Activated T-helper 1 cell treated with anti-CD3 and anti-CD28 coated beads, Interleukin-2, amount 50 U/mL, for 16 hours (primary cell): ENCODE measurements around the gene CELA3B.
"Not testable (repeated sequence)": the region's sequence is repeated elsewhere in the genome, so short reads cannot be mapped to it uniquely, and the experiment has no call there.

Experiments
- DNase-seq, 2 donors: peaks; one replicate each; pipeline ENCODE4 v3.0.0-alpha.2; 2020; ENCODE audit warnings: low read depth in 1 of 2, low spot score in 1 of 2

CELA3B gene

DNA sequence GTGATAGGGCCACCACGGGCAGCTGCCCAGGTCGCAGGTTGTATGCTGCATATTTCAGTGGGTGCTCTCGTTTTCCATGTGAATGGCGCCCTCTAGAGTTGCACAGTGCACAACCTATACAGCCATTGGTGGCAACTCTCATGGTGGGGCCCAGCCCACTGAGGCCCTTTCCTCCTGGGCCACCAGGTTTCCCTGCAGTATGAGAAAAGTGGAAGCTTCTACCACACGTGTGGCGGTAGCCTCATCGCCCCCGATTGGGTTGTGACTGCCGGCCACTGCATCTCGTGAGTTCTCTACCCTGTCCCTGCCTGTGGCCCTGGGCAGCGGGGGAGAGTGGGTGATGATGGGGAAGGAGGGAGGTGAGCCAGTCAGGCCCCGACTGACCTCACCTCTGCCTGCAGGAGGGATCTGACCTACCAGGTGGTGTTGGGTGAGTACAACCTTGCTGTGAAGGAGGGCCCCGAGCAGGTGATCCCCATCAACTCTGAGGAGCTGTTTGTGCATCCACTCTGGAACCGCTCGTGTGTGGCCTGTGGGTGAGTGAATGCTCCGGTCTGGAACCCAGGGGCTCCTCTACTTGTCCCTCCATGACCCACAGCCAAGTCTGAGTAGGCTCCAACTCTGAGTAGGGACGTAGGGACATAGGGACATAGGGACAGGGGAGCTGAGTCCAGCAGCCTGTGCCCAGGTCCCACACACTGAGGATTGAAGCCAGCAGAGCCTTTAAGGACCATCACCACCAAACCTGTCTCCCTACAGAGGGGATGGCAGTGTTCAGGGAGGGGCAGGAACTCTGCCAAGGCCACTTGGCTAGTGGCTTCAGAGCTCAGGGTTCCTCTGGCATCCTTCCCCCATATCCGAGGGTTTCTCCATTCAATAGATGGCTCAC, 28.7 kb downstream of the CELA3B start:
- DNase-seq: not testable (repeated sequence)

DNA sequence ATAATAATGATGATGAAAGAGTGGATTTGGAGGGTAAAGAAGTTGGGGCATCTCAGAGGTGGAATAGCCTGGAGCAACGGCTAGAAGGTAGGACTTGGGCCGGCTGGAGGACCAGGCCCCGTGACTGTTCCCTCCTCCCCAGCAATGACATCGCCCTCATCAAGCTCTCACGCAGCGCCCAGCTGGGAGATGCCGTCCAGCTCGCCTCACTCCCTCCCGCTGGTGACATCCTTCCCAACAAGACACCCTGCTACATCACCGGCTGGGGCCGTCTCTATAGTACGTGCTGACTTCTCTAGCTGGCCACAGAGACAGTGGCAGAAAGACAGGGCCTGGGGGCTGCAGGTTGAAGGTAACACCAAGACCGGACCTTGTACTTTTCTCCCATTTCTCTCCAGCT, 29.9 kb downstream of the CELA3B start:
- DNase-seq: not testable (repeated sequence)

DNA sequence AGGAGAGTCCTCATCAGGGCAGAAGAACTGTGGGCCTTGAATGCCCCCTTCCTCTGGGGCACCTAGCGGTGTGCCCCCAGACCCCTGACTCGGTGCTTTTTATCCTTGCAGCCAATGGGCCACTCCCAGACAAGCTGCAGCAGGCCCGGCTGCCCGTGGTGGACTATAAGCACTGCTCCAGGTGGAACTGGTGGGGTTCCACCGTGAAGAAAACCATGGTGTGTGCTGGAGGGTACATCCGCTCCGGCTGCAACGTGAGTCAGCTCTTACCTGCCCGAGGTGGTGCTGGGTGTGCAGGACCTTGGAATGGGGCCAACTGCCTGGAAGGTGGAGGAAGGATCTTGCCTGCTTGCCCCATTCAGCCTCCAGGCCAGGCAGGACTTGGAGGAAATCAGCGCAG, 30.4 kb downstream of the CELA3B start:
- not testable (repeated sequence) for DNase-seq

DNA sequence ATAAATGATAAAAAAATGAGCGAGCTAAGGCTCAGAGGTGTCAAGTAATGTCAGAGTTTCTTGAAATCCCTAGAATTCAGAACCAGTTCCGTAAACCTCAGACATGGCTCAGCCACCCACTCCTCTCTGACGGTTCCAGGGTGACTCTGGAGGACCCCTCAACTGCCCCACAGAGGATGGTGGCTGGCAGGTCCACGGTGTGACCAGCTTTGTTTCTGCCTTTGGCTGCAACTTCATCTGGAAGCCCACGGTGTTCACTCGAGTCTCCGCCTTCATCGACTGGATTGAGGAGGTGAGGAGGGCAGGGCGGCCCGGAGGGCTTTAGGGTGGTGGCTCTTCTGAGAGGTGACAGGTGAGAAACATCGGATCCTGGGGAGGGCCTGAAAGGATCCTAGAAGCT, 32.7 kb downstream of the CELA3B start:
- not testable (repeated sequence) for DNase-seq

DNA sequence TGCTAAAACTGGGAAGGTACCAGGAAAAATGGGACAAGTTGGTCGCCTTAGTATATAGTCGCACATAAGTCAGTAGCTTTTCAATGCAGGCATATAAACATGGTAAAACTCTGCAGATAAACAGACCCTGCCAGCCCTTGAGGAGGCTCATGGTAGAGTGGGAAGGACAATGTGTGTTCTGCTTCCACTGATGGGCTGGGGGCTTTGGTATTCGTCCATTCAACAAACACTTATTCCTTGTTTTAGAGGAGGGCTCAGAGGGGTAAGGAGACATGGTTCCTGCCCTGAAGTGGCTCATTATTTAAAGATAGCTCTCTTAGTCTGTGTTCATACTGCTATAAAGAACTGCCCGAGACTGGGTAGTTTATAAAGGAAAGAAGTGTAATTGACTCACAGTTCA, 35.9 kb downstream of the CELA3B start:
- DNase-seq: not testable (repeated sequence)

DNA sequence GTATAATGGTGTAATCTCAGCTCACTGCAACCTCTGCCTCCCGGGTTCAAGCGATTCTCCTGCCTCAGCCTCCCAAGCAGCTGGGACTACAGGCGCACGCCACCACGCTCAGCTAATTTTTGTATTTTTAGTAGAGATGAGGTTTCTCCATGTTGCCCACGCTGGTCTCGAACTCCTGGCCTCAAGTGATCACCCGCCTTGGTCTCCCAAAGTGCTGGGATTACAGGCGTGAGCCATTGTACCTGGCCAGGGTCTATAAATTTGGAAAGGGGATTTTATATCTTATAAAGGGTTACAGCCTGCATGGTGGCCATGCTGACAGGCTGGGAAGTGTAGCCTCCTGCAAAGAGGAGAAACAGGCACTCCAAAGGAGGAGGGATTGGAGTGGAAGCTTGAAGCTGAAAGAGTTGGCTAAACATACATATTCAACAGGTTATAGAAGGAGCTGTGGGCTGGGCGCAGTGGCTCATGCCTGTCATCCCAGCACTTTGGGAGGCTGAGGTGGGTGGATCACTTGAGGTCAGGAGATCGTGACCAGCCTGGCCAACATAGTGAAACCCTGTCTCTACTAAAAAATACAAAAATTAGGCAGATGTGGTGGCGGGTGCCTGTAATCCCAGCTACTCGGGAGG, 37.9 kb downstream of the CELA3B start:
- DNase-seq: not testable (repeated sequence)

DNA sequence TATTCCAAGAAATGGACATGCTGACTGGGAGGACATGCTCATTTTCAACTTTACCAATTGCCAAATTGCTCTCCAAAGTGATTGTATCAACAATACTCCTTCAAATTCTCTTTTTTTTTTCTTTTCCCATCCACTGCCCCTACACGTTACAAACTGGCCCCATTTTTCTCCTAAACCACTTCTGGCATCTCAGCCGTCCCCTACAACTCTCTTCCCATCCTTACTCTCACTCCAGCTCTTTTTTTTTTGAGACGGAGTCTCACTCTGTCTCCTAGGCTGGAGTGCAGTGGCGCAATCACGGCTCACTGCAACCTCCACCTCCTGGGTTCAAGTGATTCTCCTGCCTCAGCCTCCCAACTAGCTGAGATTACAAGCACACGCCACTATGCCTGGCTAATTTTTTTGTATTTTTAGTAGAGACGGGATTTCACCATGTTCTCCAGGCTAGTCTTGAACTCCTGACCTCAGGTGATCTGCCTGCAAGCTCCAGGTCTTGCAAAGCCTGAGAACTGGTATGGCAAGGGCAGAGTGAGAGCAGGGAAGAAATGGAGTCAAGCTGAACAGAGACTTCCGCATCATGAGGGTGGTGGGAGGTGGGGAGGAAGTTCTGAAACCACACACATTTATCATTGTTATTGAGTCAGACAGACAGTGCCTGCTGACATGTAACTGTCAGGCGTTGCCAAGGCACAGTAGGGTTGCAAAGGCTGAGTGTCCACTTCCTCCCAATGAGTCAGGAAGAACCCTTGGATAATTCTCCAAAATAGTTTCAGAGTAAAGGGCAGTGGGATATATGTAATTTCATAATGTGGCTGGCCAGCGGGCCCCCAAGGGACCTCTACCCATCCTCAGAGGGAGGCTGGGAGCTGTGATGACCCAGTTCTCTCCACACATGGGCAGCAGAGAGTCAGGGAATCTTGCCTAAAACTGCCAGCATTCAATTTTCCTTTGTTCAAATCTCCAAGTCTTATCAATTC, 42.0 kb downstream of the CELA3B start:
- DNase-seq: peak; percentile 17 to 40

DNA sequence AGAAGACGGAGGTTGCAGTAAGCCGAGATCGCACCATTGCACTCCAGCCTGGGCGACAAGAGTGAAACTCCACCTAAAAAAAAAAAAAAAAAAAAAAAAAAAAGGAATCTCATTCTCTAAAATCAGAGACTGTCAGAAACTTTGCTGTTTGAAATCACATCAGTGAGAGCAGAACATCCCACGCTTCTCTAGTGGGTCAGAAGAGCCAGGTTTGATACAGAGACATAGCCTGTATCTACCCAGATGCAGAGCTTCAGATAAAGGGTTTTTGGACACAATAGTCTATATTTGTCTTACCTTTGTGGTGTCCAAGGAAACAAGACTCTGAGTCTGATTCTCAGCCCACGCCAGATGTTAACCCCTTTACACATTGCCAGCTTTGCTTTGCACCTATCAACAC, 44.2 kb downstream of the CELA3B start:
- DNase-seq: no peak

DNA sequence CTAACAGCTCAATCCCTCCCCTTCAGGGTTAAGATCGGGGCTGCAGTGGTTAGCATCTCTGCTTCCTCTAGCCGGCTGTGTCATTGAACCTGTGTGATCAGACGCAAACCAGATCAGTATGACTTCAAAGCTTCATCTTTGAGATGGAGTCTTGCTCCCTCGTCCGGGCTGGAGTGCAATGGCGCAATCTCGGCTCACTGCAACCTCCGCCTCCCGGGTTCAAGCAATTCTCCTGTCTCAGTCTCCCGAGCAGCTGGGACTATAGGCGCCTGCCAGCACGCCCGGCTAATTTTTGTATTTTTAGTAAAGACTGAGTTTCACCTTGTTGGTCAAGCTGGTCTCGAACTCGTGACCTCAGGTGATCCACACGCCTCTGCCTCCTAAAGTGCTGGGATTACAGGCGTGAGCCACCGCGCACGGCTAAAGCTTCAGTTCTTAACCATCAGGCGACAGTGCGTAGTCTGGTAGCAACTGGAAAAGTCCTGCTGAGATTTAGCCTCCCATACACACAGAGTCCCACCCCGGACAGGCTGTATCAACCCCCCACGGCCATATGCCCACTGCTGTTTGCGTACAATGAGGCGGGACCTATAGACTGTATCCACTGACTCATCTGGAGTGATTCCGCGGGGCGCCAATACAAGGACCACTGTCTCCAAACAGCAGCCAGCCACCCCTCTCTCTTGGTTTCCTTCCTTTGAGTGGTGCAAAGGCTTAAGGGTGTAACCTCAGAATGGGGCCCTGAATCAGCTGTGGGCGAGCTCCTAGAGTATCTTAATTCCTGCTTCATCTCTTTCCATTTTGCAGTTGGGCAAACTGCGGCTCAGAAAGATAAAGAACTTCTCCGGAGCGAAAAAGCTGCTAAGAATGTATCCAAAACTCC, 47.9 kb downstream of the CELA3B start:
- DNase-seq: peak; percentile 51 to 63

DNA sequence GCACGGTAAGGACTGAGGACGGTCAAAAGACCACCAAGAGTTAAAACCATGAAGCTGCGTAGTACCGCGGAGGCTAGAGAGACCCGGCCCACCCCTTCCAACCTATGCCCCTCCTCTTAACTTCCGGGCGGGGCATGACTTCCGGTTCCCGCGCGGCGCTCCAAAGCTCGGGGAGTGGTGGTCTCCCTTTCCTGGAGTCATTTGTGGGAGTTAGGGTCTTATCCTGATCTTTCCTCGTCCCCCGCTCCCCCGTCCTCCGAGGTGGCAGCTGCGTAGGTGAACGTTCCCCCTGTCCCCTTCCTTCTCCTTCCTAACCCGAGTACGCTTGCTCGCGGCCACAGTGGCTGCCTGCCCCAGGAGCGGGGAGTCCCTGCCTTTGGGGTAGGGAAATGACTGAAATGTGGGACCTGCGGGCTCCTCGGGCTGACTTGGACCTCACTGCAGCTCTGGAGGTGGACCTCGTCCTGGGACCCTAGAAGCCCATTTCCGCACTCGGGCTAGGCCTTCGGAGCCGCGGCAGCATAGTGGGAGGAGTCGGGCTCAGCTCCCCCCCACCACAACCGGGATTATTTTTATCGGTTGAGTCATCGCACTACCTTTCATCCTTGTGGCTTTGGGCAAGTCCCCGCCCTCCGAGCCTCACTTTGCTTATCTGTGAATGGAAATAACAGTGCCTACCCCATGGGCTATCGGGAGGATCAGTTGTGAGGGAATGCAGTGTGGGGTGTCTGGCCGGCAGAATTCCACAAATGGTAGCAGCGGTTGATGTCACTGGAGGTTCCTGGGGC, 48.7 kb downstream of the CELA3B start:
- peak; percentile 76 to 83 for DNase-seq

DNA sequence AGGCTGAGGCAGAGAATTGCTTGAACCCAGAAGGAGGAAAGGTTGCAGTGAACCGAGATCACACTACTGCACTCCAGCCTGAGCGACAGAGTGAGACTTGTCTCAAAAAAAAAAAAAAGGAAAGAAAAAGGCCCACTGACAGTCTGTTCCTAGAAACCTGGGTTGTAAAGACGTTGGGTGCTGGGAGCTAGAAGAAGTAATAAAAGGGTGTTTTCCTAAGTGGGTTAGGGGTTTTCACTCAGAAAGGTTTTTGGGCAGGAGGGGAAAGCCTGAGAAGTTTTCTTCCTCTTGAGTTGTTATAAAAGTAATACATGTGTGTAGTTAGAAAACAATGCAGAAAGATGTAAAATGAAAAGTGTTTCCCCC, 50.1 kb downstream of the CELA3B start:
- no peak for DNase-seq

DNA sequence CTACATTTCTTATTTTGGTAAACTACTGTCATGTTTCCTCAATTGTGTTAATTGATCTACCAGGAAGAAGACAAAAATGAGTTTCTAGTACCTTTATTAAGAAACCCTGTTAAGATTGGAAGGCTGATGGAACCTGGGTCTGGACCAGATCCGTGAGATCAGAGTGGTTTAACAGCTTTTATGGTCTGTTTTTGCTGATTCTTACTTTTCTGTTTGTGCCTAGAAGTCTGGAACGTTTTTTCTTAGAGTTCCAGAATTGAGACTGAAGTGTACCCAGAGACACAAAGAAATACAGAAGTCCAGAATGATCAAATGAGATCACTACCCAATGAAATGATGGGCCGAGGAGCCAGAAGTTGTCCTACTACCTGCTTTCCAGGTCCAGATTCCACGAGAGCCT, 53.2 kb downstream of the CELA3B start:
- no peak for DNase-seq

DNA sequence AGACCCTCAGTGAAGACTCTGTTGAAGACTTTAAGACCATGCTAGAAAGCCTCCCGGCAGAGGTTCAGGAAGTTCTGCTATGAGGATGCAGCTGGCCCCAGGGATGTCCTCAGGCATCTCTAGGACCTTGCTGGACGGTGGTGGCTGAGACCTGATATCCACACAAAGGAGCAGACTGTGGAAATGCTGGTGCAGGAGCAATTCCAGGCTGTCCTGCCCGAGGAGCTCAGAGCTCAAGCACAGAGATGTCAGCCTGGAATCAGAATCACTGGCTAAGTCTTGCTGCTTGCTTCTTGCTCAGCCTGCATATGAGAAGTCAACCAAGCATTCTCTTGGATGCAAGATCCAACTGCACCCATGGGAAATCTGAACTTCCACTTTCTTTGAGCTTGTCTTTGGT, 53.7 kb downstream of the CELA3B start:
- DNase-seq: no peak

DNA sequence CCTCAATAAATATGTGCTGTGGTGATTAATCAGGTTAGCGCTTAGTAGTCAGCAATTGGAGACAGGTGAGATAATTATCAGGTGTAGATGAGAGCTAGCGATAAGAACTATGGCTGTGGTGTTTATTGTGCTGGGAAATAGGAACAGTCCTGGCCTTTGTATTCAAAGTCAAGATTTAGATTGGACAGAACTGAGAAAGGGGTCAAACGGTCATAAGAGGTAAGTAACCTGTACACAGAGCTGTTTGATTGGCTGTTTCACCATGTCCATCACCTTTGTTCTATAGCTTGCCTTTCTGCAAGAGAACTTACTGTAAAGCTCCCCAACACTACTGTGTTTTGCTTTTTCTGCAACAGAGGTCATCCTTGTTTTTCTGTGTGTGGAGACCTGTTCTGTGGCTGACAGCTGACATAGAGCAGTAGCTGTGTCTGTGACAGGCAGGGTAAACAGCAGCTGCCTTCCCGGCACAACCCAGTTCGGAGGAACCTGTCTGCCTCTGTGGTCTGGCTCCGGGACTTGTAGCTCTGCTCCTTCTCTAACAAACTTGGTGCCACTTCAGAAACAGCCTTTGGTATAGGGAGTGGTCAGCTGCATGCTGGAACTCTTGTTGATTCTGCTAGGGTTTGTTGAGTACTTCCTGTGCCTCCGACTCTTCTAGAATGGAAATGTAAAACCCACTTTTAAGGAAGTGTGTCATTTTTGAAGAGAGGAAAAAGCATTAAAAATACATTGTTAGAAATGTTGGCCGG, 54.6 kb downstream of the CELA3B start:
- no peak for DNase-seq

DNA sequence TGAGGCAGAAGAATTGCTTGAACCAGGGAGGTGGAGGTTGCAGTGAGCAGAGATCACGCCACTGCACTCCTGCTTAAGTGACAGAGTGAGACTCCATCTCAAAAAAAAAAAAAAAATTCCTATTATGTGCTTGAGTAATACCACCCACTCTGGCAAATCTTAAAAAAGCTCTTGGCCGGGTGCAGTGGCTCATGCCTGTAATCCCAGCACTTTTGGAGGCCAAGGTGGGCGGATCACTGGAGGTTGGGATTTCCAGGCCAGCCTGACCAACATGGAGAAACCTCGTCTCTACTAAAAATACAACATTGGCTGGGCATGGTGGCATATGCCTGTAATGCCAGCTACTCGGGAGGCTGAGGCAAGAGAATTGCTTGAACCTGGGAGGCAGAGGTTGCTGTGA, 58.0 kb downstream of the CELA3B start:
- DNase-seq: not testable (repeated sequence)

DNA sequence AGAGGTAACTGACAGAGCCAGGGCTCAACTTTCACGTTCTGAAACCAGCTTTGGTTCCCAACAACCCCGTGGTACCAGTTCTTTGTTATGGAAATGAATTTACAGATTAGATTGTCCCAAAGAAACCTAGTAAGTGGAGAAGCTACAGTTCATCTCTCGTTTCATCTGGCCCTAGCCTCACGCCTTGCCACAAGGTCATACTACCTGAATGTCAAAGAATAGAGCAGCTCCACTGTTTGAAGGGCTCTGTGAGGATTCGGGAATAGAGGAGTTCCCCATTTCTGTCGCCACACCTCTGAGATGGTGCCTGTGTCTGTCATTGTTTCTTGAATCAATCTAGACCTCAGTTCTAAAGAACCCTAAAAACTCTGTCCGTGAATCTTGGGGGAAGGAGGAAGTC, 60.7 kb downstream of the CELA3B start:
- DNase-seq: no peak

DNA sequence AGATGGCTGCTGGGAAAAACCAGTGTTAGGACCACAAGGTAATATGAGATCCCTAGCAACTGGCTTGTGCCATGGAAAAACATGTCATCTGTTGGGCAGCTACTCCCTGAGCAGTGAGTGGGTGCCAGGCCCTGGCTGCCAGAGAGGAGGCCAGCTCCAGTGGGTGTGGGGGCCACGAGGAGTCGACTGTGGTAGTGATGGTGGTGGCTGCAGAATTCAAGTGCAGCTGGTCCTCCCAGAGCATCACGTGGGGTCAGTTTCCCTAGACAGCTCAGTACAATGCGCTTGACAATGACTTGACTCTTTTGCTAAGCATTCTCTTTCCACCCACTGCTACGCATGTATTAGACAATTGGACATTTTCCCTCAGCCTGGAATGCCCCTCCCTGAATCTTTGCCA, 61.2 kb downstream of the CELA3B start:
- DNase-seq: no peak
